Epithelial cell of proximal tubule (primary cell): ENCODE data around the gene MBP. TPM values are rescaled to one million over a fixed set of nuclear protein-coding genes. Genes with fewer than 3 reads are reported as not detected.

ENCODE experiments used
- DNase-seq: peaks from one replicate; pipeline ENCODE4 v3.0.0-alpha.2; 2011; ENCODE audit warnings: low read depth
- H3K4me3 ChIP-seq: 2 replicates; pipeline ENCODE4 v1.5.1; 2011; ENCODE audit warnings: low read depth, mild to moderate bottlenecking, low read length
- CTCF ChIP-seq: conservative IDR thresholded peaks from 2 replicates; pipeline ENCODE4 v1.5.1; 2012; ENCODE audit warnings: low read depth, mild to moderate bottlenecking, low read length
- total RNA-seq: library from RNA; depleted of rRNA; stranded (reverse); fragments of >200 nt; gene quantifications from 2 replicates; pipeline ENCODE4 v1.2.3, GENCODE V29; 2015

MBP gene
- total RNA-seq, 1 donor from 2014 or later = 19.1 TPM

DNA sequence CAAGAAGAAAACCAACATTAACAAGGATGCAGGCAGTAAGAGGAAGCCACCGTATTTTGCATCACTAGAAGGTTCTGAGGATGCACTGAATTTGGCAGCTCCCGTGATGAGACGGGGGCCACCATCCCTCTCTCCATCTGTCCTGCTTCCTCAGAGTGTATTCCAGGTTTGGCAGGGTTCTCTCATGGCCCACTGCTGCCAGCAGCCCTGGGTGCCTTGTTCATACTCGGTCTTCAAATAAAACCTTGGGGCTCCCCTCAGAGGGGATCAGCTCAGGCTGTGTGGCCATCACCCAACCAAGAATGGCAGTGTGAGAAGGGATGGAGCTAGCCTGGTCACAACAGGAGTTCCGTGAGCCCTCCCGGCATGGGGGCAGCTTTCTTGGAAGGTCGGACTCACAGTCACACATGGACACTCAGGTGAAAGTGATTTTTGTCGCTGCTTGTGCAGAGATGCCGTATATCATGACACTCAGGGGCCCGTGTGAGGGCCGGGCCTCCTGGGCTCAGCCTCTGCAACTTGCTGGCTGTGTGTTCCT, 12.8 kb upstream of the MBP start:
- TF ChIP-seq CTCF = no peak
- no peak overlapping the region for H3K4me3 ChIP-seq
- no peak for DNase-seq

DNA sequence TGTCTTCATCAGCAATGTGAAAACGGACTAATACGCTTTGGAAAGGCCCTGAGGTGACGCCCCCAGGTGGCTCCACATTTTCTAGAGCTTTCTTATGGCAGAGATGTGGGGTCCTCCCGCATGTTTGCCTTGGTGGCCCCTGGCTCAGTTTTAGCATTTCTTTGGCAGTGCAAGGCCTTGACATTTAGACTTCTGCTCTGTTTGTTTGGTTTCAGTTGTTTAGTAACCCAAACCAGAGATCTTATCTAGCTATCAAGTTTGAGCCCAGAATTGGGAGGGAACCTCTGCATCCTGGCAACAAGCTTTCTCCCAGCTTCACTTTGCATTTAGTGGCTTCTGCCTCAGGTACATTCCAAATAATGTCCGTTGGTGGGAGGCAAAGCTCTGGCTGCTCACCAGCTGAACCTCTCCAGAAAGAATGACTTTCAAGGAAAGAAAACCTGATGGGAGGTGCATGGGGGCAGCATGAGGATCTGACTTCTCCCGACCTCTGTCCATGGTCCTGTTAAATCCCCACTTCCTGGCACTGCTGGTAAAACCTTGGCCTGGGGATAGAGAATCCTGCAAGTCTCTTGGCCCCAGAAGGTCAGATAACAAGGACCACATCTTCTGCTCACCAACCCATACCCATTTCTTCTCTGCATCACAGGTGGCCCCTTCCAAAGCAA, 12.0 kb upstream of the MBP start:
- H3K4me3 ChIP-seq = no peak overlapping the region
- DNase-seq = no peak
- TF ChIP-seq CTCF = no peak

- no peak for TF ChIP-seq CTCF
- no peak overlapping the region for H3K4me3 ChIP-seq
- no peak for DNase-seq
These were observed 11.5 kb upstream of the MBP start for GRCh38 chr18:77144046-77144445.

- H3K4me3 ChIP-seq = no peak overlapping the region
- DNase-seq = no peak
- no peak for TF ChIP-seq CTCF
These were observed 10.6 kb upstream of the MBP start for GRCh38 chr18:77143196-77143595.

- peak; percentile 26 for TF ChIP-seq CTCF
- DNase-seq = no peak
- H3K4me3 ChIP-seq = no peak overlapping the region
These were observed 9.0 kb upstream of the MBP start for GRCh38 chr18:77141401-77142118.

DNA sequence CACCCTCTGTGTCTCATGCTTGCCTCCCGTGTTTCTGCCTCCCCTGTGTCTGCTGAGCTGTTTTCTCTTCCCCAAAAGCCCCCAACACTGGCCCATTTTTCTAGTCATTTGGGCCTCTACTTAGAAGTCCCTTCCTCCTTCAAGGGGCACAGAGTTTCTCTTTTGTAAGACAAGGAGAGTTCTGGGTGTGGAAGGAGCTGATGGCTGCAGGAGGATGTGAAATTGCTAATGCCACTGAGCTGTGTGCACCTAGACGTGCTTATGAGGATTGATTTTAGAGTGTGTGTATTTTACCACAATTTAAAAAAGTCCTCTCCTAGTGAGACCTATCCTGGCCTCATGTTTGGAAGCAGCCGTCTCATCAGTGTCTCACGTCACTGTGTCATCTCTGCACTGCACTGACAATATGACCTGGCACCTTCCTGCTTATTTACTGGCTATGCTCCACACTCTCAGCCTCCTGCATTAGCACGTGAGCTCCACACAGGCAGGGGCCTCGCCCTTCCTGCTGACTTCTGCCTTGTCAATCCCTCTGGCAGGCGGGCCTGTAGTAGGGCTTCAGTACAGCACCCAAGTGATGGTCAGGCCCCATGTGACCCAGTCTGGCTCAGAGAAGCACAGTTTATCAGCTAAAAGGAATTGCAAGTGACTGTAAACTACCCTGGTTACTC, 8.0 kb upstream of the MBP start:
- no peak for DNase-seq
- TF ChIP-seq CTCF = no peak

More for the DNA sequence above, 8.0 kb upstream of the MBP start:
- no peak overlapping the region for H3K4me3 ChIP-seq
